Activated naive CD8-positive, alpha-beta T cell treated with anti-CD3 and anti-CD28 coated beads, Interleukin-2, amount 10 ng/mL, durations not matched to agents 7 days and 5 days (primary cell): ENCODE data around the gene ADCY7. TPM values are rescaled to one million over a fixed set of nuclear protein-coding genes. Genes with fewer than 3 reads are reported as not detected.
A peak's percentile ranks its signal among the peaks of the same experiment; 100 is the strongest.

Experiments
- ATAC-seq: fragments of 150-1000 bp; cut with Tn5 transposase; one replicate; pipeline ENCODE4 v1.10.0; 2021; ENCODE audit warnings: low read depth, moderate library complexity
- POLR2A ChIA-PET: fragments of 350-600 bp; sonication (Branson Sonifier 250); formaldehyde crosslinking; loops from one replicate; lab custom pipeline; 2021; ENCODE audit warnings: antibody characterized with exemption; lab: Charles Lee
- DNase-seq: peaks from one replicate; pipeline ENCODE4 v3.0.0; 2021
- H3K27ac Mint-ChIP-seq: one replicate; pipeline ENCODE4 v1.8.0; 2022; ENCODE audit warnings: mild to moderate bottlenecking, mixed read lengths
- H3K27me3 Mint-ChIP-seq: one replicate; pipeline ENCODE4 v1.8.0; 2022; ENCODE audit warnings: mild to moderate bottlenecking, moderate library complexity, mixed read lengths
- H3K36me3 Mint-ChIP-seq: one replicate; pipeline ENCODE4 v1.8.0; 2021; ENCODE audit warnings: mild to moderate bottlenecking, mixed read lengths
- H3K4me1 Mint-ChIP-seq: one replicate; pipeline ENCODE4 v1.8.0; 2021; ENCODE audit warnings: mixed read lengths
- H3K4me3 Mint-ChIP-seq: one replicate; pipeline ENCODE4 v1.8.0; 2022; ENCODE audit warnings: mild to moderate bottlenecking, moderate library complexity, mixed read lengths
- H3K9me3 Mint-ChIP-seq: one replicate; pipeline ENCODE4 v1.8.0; 2021; ENCODE audit warnings: mixed read lengths
- total RNA-seq, 2 experiments: library from RNA; stranded (reverse); gene quantifications; one replicate each; pipeline ENCODE4 v1.2.3, GENCODE V29; 2021

The ADCY7 gene
- total RNA-seq, 2 experiments from 2014 or later = 172 to 177 TPM

- H3K27me3 Mint-ChIP-seq = no peaks in the 10 kb centered on the region
- H3K27ac Mint-ChIP-seq = no peak overlapping the region
- POLR2A ChIA-PET = interaction anchor here (1.1 to 7.0 kb wide), 5 partner anchors 10 to 258 kb away, joined by 3 to 51 read pairs (median 4); partner anchors contain the start of genes ADCY7 and CNEP1R1
- H3K4me1 Mint-ChIP-seq = peaks cover 57% of the 10 kb centered on the region
- ATAC-seq (no peak), DNase-seq (no peak)
- H3K4me3 Mint-ChIP-seq = peak overlapping the region; percentile 64
- peaks cover 2% of the 10 kb centered on the region for H3K9me3 Mint-ChIP-seq
- H3K36me3 Mint-ChIP-seq = peaks cover 35% of the 10 kb centered on the region
These were observed 16.7 kb downstream of the ADCY7 start for GRCh38 chr16:50282955-50283631.

GRCh38 chr16:50284131-50284911 is 18.0 kb downstream of the ADCY7 start:
- DNase-seq = no peak
- peaks cover 33% of the 10 kb centered on the region for H3K36me3 Mint-ChIP-seq
- no peak overlapping the region for H3K4me3 Mint-ChIP-seq
- H3K27me3 Mint-ChIP-seq = no peaks in the 10 kb centered on the region
- no peak for ATAC-seq
- POLR2A ChIA-PET = interaction anchor here (1.3 to 3.4 kb wide), 2 partner anchors 11 to 29 kb away, joined by 4 to 20 read pairs; no protein-coding TSS in a partner anchor
- H3K4me1 Mint-ChIP-seq = peaks cover 46% of the 10 kb centered on the region
- H3K9me3 Mint-ChIP-seq = peaks cover 2% of the 10 kb centered on the region
- peak overlapping the region; percentile 44 for H3K27ac Mint-ChIP-seq

- peaks cover 22% of the 10 kb centered on the region for H3K36me3 Mint-ChIP-seq
- H3K9me3 Mint-ChIP-seq = peaks cover 2% of the 10 kb centered on the region
- ATAC-seq = no peak
- peaks cover 35% of the 10 kb centered on the region for H3K4me1 Mint-ChIP-seq
- no peak for DNase-seq
- no peaks in the 10 kb centered on the region for H3K27me3 Mint-ChIP-seq
- POLR2A ChIA-PET = interaction anchor here (1.0 kb wide), 1 partner anchor 42 kb away, joined by 3 read pairs; no protein-coding TSS in a partner anchor
- no peak overlapping the region for H3K4me3 Mint-ChIP-seq
- H3K27ac Mint-ChIP-seq = peak overlapping the region; percentile 42
These were observed 19.2 kb downstream of the ADCY7 start for GRCh38 chr16:50285406-50286003.

- H3K9me3 Mint-ChIP-seq = peaks cover 2% of the 10 kb centered on the region
- H3K4me3 Mint-ChIP-seq = no peak overlapping the region
- H3K36me3 Mint-ChIP-seq = peaks cover 21% of the 10 kb centered on the region
- ATAC-seq (no peak), DNase-seq (no peak)
- POLR2A ChIA-PET = interaction anchor here (1.0 to 1.5 kb wide), 2 partner anchors 12 to 43 kb away, joined by 3 to 5 read pairs; no protein-coding TSS in a partner anchor
- H3K4me1 Mint-ChIP-seq = peaks cover 29% of the 10 kb centered on the region
- no peaks in the 10 kb centered on the region for H3K27me3 Mint-ChIP-seq
- no peak overlapping the region for H3K27ac Mint-ChIP-seq
These were observed 20.3 kb downstream of the ADCY7 start for GRCh38 chr16:50286681-50287080.

GRCh38 chr16:50288026-50288425 is 21.7 kb downstream of the ADCY7 start:
- no peak overlapping the region for H3K27ac Mint-ChIP-seq
- no peak for DNase-seq
- no peaks in the 10 kb centered on the region for H3K27me3 Mint-ChIP-seq
- H3K9me3 Mint-ChIP-seq = peaks cover 2% of the 10 kb centered on the region
- H3K36me3 Mint-ChIP-seq = peaks cover 21% of the 10 kb centered on the region
- no peak for ATAC-seq
- POLR2A ChIA-PET = interaction anchor here (0.8 kb wide), 1 partner anchor 37 kb away, joined by 3 read pairs; no protein-coding TSS in a partner anchor
- no peak overlapping the region for H3K4me3 Mint-ChIP-seq
- peaks cover 19% of the 10 kb centered on the region for H3K4me1 Mint-ChIP-seq

- Mint-ChIP-seq H3K9me3 (peaks cover 2% of the 10 kb centered on the region), H3K4me3 (no peak overlapping the region), H3K4me1 (peaks cover 13% of the 10 kb centered on the region), H3K27me3 (no peaks in the 10 kb centered on the region), H3K27ac (peak overlapping the region; percentile 31), H3K36me3 (peaks cover 18% of the 10 kb centered on the region)
- DNase-seq (no peak), ATAC-seq (no peak)
- POLR2A ChIA-PET = no interaction called here
These were observed 22.6 kb downstream of the ADCY7 start for GRCh38 chr16:50288920-50289319.

GRCh38 chr16:50289950-50290764 is 23.8 kb downstream of the ADCY7 start:
- no peak overlapping the region for H3K27ac Mint-ChIP-seq
- peaks cover 8% of the 10 kb centered on the region for H3K4me1 Mint-ChIP-seq
- POLR2A ChIA-PET = no interaction called here
- peaks cover 2% of the 10 kb centered on the region for H3K9me3 Mint-ChIP-seq
- H3K36me3 Mint-ChIP-seq = peaks cover 20% of the 10 kb centered on the region
- DNase-seq (no peak), ATAC-seq (no peak)
- no peak overlapping the region for H3K4me3 Mint-ChIP-seq
- H3K27me3 Mint-ChIP-seq = no peaks in the 10 kb centered on the region

GRCh38 chr16:50290856-50291255 is 24.5 kb downstream of the ADCY7 start:
- Mint-ChIP-seq H3K9me3 (no peaks in the 10 kb centered on the region), H3K4me1 (peaks cover 9% of the 10 kb centered on the region), H3K4me3 (no peak overlapping the region), H3K27me3 (no peaks in the 10 kb centered on the region), H3K36me3 (peaks cover 19% of the 10 kb centered on the region), H3K27ac (no peak overlapping the region)
- ATAC-seq (no peak), DNase-seq (no peak)
- POLR2A ChIA-PET = no interaction called here

GRCh38 chr16:50291719-50292565 is 25.6 kb downstream of the ADCY7 start:
- no peak for ATAC-seq
- peaks cover 9% of the 10 kb centered on the region for H3K4me1 Mint-ChIP-seq
- H3K36me3 Mint-ChIP-seq = peaks cover 14% of the 10 kb centered on the region
- no peak overlapping the region for H3K27ac Mint-ChIP-seq
- no peak for DNase-seq
- no peak overlapping the region for H3K4me3 Mint-ChIP-seq
- H3K27me3 Mint-ChIP-seq = no peaks in the 10 kb centered on the region
- POLR2A ChIA-PET = no interaction called here
- H3K9me3 Mint-ChIP-seq = no peaks in the 10 kb centered on the region

- no peak for DNase-seq
- Mint-ChIP-seq H3K27me3 (no peaks in the 10 kb centered on the region), H3K4me1 (peaks cover 9% of the 10 kb centered on the region)
These were observed 26.2 kb downstream of the ADCY7 start for GRCh38 chr16:50292566-50292948.

GRCh38 chr16:50293041-50293783 is 26.9 kb downstream of the ADCY7 start:
- H3K4me3 Mint-ChIP-seq = no peak overlapping the region
- ATAC-seq (no peak), DNase-seq (no peak)
- no peak overlapping the region for H3K27ac Mint-ChIP-seq
- peaks cover 16% of the 10 kb centered on the region for H3K36me3 Mint-ChIP-seq
- POLR2A ChIA-PET = no interaction called here
- peaks cover 9% of the 10 kb centered on the region for H3K4me1 Mint-ChIP-seq
- H3K9me3 Mint-ChIP-seq = no peaks in the 10 kb centered on the region
- no peaks in the 10 kb centered on the region for H3K27me3 Mint-ChIP-seq

More at GRCh38 chr16:50292566-50292948, 26.2 kb downstream of the ADCY7 start:
- H3K9me3 Mint-ChIP-seq = no peaks in the 10 kb centered on the region
- no peak overlapping the region for H3K4me3 Mint-ChIP-seq
- no peak overlapping the region for H3K27ac Mint-ChIP-seq
- no peak for ATAC-seq
- POLR2A ChIA-PET = no interaction called here
- peaks cover 13% of the 10 kb centered on the region for H3K36me3 Mint-ChIP-seq
